Germinal center (tissue), 1 donor: Measurements from ENCODE around the gene RAET1E.
A peak's percentile ranks its signal among the peaks of the same experiment; 100 is the strongest.
"Not testable (repeated sequence)": the region's sequence is repeated elsewhere in the genome, so short reads cannot be mapped to it uniquely, and the experiment has no call there.

ENCODE experiments used
- DNase-seq: peaks from one replicate; pipeline ENCODE4 v3.0.0; 2012; ENCODE audit warnings: mixed read lengths, low spot score

The RAET1E gene

DNA sequence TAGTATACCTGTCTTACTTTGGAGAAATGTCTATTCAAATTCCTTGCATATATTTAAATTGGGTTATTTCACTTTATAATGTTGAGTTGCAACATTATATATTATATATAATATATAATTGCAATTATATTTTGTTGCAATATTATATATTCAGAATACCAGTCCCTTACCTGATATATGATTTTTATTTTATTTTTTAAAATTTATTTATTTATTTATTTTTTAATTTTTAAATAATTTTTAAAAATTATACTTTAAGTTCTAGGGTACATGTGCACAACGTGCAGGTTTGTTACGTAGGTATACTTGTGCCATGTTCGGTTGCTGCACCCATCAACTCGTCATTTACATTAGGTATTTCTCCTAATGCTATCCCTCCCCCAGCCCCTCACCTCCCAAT, 29.1 kb upstream of the RAET1E start:
- DNase-seq: not testable (repeated sequence)

DNA sequence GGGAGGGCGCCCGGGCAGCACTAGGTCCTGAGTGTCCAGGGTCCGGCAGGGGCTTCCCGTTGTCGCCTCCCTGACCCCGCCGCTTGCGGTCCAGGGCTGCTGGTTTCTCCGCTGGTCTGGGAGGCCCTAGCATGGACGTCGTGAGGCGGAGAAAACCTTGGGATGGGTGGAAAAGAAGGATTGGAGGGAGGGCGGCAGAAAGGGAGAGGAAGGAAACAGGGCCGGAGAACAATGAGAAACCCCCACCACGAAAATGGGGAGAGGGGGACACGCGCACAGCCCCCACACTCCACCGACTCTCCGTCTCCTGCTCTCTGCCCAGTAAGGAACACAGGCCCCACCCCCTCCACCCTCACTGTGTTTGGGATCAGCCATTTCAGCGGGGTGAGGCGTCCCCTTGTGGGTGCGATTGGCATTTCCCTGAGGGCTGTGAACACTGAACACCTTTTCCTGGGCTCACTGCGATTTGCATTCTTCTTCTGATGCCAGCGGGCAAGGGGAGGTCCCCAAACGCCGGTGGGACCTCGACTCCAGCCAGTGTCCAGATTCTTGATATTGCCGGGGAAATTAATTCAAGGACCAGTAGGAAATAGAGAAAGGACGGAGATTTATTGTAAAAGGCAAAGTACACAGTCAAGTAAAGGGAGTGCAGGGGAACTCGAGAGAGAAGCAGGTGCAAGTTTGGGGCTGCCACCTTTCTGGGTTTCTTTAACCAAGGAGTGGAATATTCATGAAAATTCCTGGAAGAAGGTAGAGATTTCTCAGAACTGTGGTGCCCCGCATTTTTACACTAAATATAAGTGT, 28.3 kb upstream of the RAET1E start:
- peak; percentile 38 for DNase-seq

DNA sequence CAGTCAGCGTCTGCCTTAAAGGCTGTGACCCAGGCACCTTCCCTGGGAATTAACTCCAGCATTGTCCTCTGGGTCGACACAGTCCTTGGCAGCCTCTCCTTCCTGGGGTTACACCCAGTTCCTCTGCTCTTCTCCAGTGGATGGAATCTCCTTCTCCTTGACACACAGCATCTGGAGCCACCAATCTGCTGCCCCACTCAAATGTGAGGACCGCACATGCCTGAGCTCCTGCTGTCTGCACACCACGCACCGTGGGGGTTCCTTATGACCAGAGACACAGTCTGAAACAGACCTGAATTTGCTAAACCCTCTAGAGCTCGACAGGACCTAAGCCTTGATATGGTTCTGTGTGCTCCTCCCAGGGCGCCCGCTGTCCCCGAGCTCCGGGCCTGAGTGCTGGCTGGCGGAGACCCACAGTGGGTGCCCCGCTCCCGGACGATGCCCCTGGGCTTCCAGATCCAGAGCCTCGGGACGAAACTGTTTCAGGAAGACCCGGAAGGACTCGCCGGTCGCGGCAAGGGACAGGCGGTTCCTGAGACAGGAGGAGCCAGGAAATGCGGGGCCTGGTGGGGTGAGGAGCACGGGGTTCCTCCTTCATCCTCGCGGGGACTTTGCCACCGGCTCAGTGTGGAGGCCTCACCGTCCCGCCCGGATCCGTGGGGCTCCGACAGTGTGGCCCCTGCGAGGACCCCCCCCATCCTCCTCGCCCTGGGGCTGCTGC, 27.5 kb upstream of the RAET1E start:
- no peak for DNase-seq

DNA sequence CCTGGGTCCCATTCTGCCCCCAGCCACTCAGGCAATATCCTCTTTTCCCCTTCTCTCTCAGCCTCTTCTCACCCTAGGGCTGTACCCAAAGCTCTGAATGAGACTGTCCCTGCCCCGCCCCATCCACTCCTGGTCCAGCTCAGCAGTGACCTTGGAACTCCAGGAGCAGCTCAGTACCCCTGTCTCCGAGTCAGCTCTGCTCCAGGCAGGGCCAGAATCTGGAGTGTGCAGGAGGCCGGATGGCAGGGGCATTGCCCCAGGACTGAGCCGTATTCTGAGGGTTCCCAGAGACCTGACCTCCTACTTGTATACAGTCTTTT, 27.0 kb upstream of the RAET1E start:
- DNase-seq: no peak

DNA sequence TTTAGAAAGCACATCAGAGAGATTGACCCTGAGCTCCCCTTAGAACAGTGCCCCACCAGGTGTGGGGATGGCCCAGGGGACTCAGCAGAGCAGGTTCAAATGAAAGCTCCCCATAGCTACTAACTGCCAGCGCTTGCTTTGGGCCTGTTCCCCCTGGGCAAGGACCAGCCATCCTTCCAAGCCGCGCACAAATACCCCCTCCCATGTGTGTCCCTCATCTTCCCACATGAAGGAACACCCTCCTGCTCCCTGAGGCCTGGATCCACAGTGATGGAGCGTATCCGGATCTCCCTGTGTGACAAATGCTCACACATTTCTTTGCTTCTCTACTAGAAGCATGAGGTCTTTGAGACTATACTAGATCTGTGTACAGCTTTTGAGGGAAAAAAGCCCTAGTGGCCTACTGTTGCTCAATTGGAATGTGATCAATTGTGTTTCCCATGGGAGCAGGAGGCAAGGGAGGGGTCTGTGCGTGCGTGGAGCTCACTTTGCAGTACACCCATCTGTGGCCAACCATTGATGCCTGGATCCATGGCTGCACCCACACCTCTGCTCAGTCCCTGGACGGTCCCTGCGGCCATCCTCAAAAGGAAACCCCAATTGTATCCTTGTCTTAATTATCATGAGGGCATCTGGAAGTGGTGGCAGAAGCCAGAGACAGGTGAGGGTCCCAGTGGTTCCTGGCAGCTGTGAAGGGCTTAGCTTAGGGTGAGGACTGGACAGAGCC, 26.5 kb upstream of the RAET1E start:
- no peak for DNase-seq

DNA sequence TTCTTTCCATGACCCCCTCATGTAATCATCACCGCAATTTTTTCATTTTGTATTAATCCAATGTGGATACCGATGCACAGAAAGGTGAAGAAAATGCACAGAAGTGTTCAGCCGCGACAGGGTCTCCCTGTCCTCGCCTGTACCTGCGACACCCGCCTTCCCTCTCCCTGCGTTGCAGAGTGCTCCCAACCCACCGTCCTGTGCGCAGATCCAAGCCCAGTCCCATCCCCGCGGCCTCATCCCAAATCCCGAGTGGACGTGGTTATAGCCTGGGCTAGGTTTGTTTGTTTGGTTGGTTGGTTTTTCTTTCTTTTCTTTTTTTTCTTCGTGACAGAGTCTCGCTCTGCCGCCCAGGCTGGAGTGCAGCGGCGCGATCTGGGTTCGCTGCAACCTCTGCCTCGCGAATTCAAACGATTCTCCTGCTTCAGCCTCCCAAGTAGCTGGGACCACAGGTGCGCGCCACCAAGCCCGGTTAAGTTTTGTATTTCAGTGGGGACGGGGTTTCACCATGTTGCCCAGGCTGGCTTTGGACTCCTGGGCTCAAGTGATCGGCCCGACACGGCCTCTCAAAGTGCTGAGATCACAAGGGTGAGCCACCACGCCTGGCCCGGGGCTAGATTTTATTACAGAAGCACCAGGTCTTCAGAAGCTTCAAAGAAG, 25.5 kb upstream of the RAET1E start:
- no peak for DNase-seq

DNA sequence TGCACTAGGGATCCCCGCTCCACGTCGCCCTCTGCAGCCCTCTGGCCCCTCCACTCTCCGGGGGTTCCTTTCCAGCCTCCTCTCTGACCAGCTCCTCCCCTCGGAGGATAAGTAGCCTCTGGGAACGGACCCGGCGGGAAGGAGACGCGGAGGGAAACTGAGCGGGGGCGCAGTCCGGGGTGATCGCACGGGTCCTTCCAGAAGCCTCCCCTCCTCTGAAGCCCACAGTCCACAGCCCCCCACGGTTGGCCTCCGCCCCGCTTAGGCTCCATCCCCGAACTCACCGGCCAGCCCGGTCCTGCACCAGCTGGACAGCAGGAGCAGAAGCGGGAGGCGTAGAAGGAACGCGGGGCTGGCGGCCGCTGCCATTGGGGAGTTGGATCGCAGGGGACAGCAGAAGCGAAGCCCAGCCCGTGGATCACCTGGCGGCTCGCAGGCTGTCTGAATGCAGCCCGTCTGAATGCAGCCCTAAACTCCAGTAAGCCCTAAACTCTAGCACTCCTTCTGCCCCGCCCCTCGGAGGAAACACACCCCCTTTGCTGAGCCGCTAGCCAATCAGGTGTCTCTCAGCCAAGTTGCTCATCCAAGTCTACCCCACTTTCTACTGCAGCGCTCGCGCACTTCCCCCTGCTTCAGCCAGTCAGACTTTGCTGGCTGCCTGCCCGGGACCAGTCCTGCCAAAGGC, 24.9 kb upstream of the RAET1E start, which contains the start of gene RAET1G:
Gene RAET1G, minus strand, starts transcription at position 480 of the 685 bp plus-strand sequence. Its CDS starts 111 bp downstream, at position 369.
- DNase-seq: peak; percentile 94

DNA sequence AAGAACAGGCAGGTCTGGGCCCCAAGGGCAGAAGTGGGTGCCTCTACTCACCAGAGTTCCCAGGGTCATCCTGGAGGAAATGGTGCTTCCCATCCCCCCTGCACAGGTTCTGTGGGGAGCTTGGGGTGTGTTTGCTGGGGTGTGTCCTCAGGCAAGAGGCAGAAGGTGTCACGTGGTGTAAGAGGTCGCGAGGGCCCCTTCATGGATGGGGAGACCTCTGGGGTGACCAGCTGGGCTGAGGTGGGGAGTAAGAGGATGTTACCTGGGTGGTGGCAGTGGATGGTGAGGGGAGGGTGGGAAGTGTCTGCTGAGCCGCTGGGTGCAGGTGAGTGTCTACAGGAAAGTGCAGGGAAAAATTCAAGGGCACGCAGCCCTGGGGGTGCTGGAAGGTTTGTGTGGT, 24.2 kb upstream of the RAET1E start:
- DNase-seq: not testable (repeated sequence)

DNA sequence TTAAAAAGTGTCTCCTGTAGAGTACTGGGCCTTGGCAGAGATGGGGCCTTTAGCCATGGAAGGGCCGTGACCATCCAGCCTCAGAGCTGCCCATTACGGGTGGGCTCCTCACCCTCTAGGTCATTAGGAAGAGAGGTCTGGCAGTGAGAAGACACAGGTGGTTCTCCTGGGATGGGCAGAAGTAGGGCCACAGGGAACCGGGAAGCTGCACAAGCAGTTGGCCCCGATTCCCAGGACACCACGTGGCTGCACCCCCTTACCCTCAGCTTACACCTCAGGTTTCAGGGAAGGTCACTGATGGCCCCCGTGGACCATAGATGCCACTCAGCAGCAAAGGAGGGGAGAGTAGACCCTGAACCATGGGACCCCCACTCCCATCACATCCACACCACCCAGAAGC, 23.4 kb upstream of the RAET1E start:
- no peak for DNase-seq

DNA sequence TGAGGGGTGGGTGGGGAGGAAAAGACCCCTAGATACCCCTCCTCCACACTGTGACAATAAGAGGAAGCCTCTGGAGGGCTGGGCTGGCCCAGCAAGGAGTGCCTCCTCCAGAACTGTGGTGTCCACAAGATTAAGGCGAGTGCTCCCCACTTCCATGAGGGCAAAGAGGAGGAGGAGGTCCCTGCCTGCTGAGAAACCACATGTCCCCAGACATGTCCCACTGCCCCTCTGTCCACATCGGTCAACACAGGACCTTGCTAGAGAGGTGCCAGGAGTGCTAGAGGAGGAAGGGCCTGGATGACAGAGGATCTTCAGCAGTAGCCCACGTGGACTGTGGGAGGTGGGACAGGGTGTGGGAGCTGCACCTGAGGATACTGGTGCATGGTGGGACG, 21.9 kb upstream of the RAET1E start:
- DNase-seq: no peak

DNA sequence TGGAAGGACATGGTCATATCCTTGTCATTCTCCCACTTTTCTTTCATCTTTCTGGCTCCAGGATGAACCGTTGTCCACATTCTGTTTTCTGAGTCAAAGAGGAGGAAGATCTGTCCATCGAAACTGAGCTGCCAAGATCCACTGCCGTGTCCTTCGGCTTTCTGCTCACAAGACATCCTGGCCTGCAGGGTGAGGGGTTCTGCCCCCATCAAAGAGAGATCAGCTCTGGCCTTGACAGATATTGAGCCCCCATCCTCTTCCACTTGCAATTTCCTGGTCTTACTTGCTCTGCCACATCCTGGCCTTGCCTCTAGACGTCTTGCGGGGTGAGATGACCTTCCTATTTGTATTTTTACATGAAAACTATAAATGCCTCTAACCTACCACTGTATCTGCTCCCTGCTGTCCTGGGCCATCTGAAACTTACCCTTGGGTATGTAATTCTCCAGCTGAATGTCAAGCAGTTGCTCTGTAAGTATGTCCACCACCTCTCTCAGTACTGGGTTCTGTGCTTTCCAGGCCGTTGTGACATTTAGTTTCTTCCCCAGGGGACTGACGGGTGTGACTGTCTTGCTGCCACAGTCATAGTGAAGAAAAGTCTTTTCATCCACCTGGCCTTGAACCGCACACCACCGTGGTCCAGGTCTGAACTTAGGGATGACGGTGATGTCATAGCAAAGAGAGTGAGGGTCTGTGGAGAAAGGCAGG, 21.4 kb upstream of the RAET1E start:
- DNase-seq: not testable (repeated sequence)

DNA sequence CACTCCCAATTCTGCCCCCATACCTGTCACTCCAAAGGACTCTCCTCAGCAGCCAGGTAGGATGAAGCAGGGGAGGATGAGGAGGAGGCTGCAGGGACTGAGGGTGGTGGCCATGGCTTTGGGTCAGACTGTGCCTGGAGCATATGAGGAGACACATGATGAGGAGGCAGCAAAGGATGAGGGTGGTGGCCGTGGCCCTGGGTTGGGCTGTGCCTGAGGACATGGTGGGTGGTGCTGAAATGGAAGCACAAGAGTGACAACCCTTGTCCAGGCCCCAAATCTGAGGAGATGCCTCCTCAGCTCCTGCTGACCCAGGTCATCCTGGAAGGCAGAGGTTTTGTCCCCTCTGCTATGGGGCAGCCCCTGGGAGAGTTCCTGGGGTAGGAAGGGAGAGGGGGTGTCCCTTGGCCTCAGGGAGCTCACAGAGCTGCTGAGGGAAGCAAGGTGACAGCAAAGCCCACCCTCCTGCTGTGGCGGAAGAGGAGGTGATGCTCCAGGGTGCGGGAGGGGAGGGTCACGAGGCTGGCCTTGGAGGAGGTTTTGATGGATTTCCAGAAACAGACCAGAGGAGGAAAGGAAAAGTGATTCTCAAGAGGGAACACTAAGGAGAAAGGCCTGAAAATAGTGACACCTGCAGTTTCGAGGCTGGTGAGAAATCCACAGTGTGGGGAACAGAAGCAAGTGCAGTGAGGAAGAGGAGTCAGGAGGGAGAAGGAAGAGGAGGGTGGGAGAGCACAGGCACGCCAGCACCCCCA, 20.4 kb upstream of the RAET1E start:
- DNase-seq: no peak

DNA sequence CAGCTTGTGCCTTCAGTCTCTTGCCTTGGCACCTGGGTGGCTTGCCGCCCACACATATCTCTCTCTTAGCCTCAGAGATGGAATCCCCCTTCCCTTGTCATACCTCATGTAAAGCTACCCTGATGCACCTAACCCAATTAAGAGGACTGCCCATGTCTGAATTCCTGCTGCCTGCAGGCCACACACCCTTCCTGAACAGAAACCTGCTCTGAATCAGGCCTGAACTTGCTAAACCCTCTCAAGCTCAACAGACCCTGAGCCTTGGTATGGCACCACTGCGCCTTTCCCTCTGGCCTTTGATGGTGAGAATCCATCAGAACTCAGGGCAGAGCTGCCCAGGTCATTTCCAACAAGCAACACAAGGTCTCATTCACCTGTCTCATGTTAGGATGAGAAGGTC, 19.8 kb upstream of the RAET1E start:
- no peak for DNase-seq

DNA sequence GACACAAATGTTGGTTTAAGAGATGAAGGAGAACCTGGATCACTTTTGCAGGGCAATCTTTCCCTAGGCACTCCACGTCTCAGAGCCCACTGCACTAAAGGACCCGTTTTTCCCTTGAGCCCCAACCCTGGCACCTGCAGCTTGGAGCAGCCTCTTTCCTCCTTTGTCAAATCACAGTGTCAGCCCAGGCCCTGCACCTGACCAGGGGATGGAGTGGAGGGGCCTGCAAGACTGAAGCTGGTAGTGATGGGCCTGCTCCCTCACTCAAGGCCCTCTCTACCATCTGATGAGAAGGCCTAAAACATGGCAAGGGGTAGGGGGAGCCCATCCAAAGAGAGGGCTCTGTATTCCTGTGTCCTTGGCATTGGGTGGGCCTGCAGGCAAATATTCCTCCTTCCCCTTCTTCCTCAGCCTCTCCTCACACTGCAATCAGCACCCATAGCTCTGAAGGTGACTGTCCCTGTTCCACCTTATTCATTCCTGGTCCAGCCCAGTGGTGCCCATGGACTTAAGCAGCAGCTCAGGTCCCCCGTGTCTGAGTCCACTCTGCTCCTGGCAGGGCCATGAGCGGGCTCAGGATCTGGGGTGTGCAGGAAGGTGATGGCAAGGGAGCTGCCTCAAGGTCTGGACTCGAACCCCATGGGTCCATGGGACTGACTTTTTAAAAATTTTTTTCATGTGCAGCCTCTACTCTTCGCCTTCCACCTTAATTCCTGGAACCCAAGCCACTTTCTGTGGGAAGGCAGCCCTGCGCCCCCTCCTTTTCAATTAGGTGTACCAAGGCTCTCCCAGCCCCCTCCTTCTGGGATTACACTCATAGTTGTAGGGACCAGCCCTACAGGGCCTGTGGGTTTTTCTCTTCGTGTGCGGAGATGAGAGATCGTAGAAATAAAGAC, 18.3 kb upstream of the RAET1E start:
- DNase-seq: no peak

DNA sequence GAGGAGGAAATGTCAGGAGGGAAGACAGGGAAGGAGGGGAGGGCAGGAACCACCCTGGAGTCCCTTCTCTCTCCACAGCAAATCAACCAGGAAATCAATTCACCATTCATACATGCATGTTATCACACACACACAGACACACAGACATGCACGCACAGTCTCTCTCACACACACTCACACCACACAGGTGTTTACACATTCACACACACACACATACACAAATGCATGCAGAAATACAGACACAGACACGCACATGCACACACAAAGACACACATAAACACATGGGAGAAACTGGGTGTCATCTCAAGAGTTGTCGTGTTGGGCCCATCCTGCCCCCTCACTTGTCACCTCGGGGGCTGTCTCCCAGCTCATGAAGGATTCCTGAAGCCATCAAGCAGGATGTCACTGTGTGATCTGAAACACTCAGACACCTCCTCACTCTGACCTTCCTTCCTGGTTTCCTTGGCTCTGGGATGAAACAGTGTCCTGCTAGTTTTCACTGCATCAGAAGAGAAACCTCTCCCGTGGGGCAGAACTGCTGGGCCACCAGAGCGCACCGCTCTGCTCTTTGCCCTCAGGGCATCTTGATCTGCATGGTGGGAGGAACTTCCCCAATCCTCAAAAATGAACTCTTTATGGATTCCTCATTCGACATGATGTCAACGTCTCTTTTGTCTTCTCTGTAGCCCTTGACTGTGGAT, 15.8 kb upstream of the RAET1E start:
- no peak for DNase-seq

DNA sequence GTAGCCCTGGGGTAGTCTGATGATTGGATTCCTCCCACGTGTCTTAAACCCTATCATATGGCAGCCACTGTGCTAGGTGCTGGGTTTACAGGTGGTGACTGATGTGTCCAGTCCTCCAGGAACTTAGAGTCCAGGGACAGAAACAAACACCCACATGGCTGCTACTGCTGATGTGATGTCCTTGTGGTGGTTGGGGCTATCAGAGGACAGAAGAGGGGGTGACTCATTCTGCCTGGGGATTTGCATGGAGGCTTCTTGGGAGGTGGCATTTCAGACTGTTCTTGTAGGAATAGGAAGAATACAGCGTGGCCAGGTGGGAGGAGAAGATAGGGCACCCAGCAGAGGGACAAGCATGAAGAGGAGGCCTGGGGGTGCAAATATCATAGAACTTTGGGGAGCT, 15.2 kb upstream of the RAET1E start:
- no peak for DNase-seq

DNA sequence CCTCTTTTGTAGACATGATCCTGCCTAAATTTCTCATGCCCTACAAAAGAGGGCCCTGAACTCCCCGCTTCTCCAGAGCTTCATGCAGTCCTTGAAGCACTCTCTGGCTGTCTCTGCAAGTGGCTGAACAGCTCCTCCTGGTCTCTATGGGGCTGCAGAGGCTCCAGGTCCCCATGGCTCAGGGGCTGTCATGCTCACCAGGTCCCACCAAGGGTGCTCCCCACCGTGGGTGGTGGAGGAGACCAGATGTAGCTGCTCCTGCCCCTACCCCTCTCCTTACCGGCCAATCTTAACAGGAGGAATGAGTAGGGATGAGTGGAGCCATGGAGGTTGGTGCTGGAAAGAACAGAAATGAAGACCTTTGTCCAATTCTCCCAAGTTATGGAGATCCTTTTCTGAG, 14.8 kb upstream of the RAET1E start:
- not testable (repeated sequence) for DNase-seq

DNA sequence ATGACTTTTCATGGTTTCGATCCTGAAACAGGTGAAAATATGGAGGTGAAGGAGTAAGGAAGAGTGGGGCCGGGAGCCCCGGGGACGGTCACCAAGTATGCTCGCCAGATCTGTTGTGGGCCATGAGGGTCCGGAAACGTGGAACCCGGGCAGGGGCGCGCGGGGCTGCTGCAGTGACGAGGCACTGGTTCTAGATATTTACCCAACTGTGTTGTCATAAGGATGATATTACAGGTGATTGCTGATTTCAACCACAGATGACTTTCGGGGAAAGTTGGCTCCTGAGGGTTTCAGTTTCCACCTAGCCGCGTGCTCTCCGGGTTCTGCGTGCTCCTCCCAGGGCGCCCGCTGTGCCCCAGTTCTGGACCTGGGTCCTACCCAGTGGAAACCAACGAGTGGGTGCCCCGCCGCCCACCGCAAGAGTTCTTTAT, 12.8 kb upstream of the RAET1E start:
- DNase-seq: no peak
